Activated naive CD4-positive, alpha-beta T cell treated with anti-CD3 and anti-CD28 coated beads, Interleukin-2, amount 10 ng/mL, durations not matched to agents 7 days and 5 days (primary cell): Measurements from ENCODE around the gene APBB2.
A peak's percentile ranks its signal among the peaks of the same experiment; 100 is the strongest.

ENCODE experiments used
- CTCF ChIA-PET: fragments of 350-600 bp; sonication (Branson Sonifier 250); formaldehyde crosslinking; loops from one replicate; lab custom pipeline; 2021; ENCODE audit warnings: antibody characterized with exemption; lab: Charles Lee
- DNase-seq: peaks from one replicate; pipeline ENCODE4 v3.0.0-alpha.2; 2020
- H3K27ac Mint-ChIP-seq: one replicate; pipeline ENCODE4 v1.8.0; 2021; ENCODE audit warnings: mild to moderate bottlenecking, moderate library complexity, mixed read lengths
- H3K27me3 Mint-ChIP-seq: one replicate; pipeline ENCODE4 v1.8.0; 2021; ENCODE audit warnings: mild to moderate bottlenecking, mixed read lengths
- H3K36me3 Mint-ChIP-seq: one replicate; pipeline ENCODE4 v1.8.0; 2021; ENCODE audit warnings: mixed read lengths
- H3K4me1 Mint-ChIP-seq: one replicate; pipeline ENCODE4 v1.8.0; 2021; ENCODE audit warnings: mixed read lengths
- H3K4me3 Mint-ChIP-seq: one replicate; pipeline ENCODE4 v1.8.0; 2021; ENCODE audit warnings: mild to moderate bottlenecking, moderate library complexity, mixed read lengths
- H3K9me3 Mint-ChIP-seq: one replicate; pipeline ENCODE4 v1.8.0; 2021; ENCODE audit warnings: mixed read lengths

The APBB2 gene

GRCh38 chr4:40812386-40812785 is 402.0 kb downstream of the APBB2 start:
- DNase-seq, result no peak
- Mint-ChIP-seq H3K4me1 (no peaks in the 10 kb centered on the region), H3K36me3 (no peaks in the 10 kb centered on the region), H3K4me3 (no peak overlapping the region), H3K9me3 (no peaks in the 10 kb centered on the region), H3K27ac (no peak overlapping the region), H3K27me3 (peaks cover 9% of the 10 kb centered on the region)
- CTCF ChIA-PET, result no interaction called here

GRCh38 chr4:40811956-40812355 is 402.4 kb downstream of the APBB2 start:
- Mint-ChIP-seq H3K36me3 (no peaks in the 10 kb centered on the region), H3K9me3 (no peaks in the 10 kb centered on the region), H3K4me3 (no peak overlapping the region), H3K27me3 (peaks cover 9% of the 10 kb centered on the region), H3K27ac (no peak overlapping the region), H3K4me1 (no peaks in the 10 kb centered on the region)
- DNase-seq, result no peak
- CTCF ChIA-PET, result no interaction called here

- no peak for DNase-seq
- H3K9me3 Mint-ChIP-seq, result no peaks in the 10 kb centered on the region
- H3K4me3 Mint-ChIP-seq, result no peak overlapping the region
- no peaks in the 10 kb centered on the region for H3K36me3 Mint-ChIP-seq
- CTCF ChIA-PET, result no interaction called here
- no peaks in the 10 kb centered on the region for H3K4me1 Mint-ChIP-seq
- H3K27ac Mint-ChIP-seq, result no peak overlapping the region
- peaks cover 7% of the 10 kb centered on the region for H3K27me3 Mint-ChIP-seq
Observed at GRCh38 chr4:40808926-40809457, 405.4 kb downstream of the APBB2 start.

GRCh38 chr4:40804598-40804997 is 409.7 kb downstream of the APBB2 start:
- Mint-ChIP-seq H3K4me3 (no peak overlapping the region), H3K27me3 (peaks cover 5% of the 10 kb centered on the region), H3K36me3 (no peaks in the 10 kb centered on the region), H3K9me3 (no peaks in the 10 kb centered on the region), H3K27ac (no peak overlapping the region), H3K4me1 (no peaks in the 10 kb centered on the region)
- no peak for DNase-seq
- CTCF ChIA-PET, result no interaction called here

- Mint-ChIP-seq H3K4me3 (no peak overlapping the region), H3K36me3 (no peaks in the 10 kb centered on the region), H3K4me1 (no peaks in the 10 kb centered on the region), H3K27ac (no peak overlapping the region), H3K9me3 (no peaks in the 10 kb centered on the region), H3K27me3 (no peaks in the 10 kb centered on the region)
- no peak for DNase-seq
- CTCF ChIA-PET, result interaction anchor here (0.6 kb wide), 1 partner anchor 58 kb away, joined by 3 read pairs; no protein-coding TSS in a partner anchor
Observed at GRCh38 chr4:40800064-40800463, 414.3 kb downstream of the APBB2 start.

GRCh38 chr4:40789771-40790170 is 424.6 kb downstream of the APBB2 start:
- Mint-ChIP-seq H3K4me3 (no peak overlapping the region), H3K9me3 (no peaks in the 10 kb centered on the region), H3K4me1 (no peaks in the 10 kb centered on the region), H3K27me3 (peaks cover 9% of the 10 kb centered on the region), H3K27ac (no peak overlapping the region), H3K36me3 (no peaks in the 10 kb centered on the region)
- DNase-seq, result no peak
- CTCF ChIA-PET, result no interaction called here

- no peak overlapping the region for H3K27ac Mint-ChIP-seq
- no peak for DNase-seq
- no peak overlapping the region for H3K4me3 Mint-ChIP-seq
- H3K4me1 Mint-ChIP-seq, result no peaks in the 10 kb centered on the region
- CTCF ChIA-PET, result no interaction called here
- peaks cover 9% of the 10 kb centered on the region for H3K27me3 Mint-ChIP-seq
- no peaks in the 10 kb centered on the region for H3K36me3 Mint-ChIP-seq
- H3K9me3 Mint-ChIP-seq, result no peaks in the 10 kb centered on the region
Observed at GRCh38 chr4:40789031-40789430, 425.3 kb downstream of the APBB2 start.

GRCh38 chr4:40788331-40788730 is 426.0 kb downstream of the APBB2 start:
- Mint-ChIP-seq H3K4me1 (no peaks in the 10 kb centered on the region), H3K4me3 (no peak overlapping the region), H3K27me3 (peaks cover 9% of the 10 kb centered on the region), H3K9me3 (no peaks in the 10 kb centered on the region), H3K36me3 (no peaks in the 10 kb centered on the region), H3K27ac (no peak overlapping the region)
- no peak for DNase-seq
- CTCF ChIA-PET, result no interaction called here

GRCh38 chr4:40785727-40786126 is 428.6 kb downstream of the APBB2 start:
- H3K36me3 Mint-ChIP-seq, result no peaks in the 10 kb centered on the region
- DNase-seq, result no peak
- H3K4me3 Mint-ChIP-seq, result no peak overlapping the region
- peaks cover 20% of the 10 kb centered on the region for H3K27me3 Mint-ChIP-seq
- CTCF ChIA-PET, result no interaction called here
- H3K27ac Mint-ChIP-seq, result no peak overlapping the region
- H3K9me3 Mint-ChIP-seq, result no peaks in the 10 kb centered on the region
- no peaks in the 10 kb centered on the region for H3K4me1 Mint-ChIP-seq

GRCh38 chr4:40782876-40783275 is 431.5 kb downstream of the APBB2 start:
- Mint-ChIP-seq H3K9me3 (no peaks in the 10 kb centered on the region), H3K27me3 (peaks cover 21% of the 10 kb centered on the region), H3K27ac (no peak overlapping the region), H3K4me3 (no peak overlapping the region), H3K36me3 (no peaks in the 10 kb centered on the region), H3K4me1 (no peaks in the 10 kb centered on the region)
- no peak for DNase-seq
- CTCF ChIA-PET, result no interaction called here

GRCh38 chr4:40778090-40778489 is 436.3 kb downstream of the APBB2 start:
- Mint-ChIP-seq H3K27ac (no peak overlapping the region), H3K9me3 (no peaks in the 10 kb centered on the region), H3K27me3 (peaks cover 21% of the 10 kb centered on the region), H3K4me3 (no peak overlapping the region), H3K36me3 (no peaks in the 10 kb centered on the region), H3K4me1 (no peaks in the 10 kb centered on the region)
- no peak for DNase-seq
- CTCF ChIA-PET, result no interaction called here

- H3K4me1 Mint-ChIP-seq, result no peaks in the 10 kb centered on the region
- no peak for DNase-seq
- no peaks in the 10 kb centered on the region for H3K9me3 Mint-ChIP-seq
- CTCF ChIA-PET, result no interaction called here
- no peak overlapping the region for H3K4me3 Mint-ChIP-seq
- H3K27me3 Mint-ChIP-seq, result peaks cover 12% of the 10 kb centered on the region
- H3K36me3 Mint-ChIP-seq, result no peaks in the 10 kb centered on the region
- no peak overlapping the region for H3K27ac Mint-ChIP-seq
Observed at GRCh38 chr4:40769266-40769665, 445.1 kb downstream of the APBB2 start.

- no peak overlapping the region for H3K4me3 Mint-ChIP-seq
- peaks cover 8% of the 10 kb centered on the region for H3K27me3 Mint-ChIP-seq
- peak; percentile 35 for DNase-seq
- no peak overlapping the region for H3K27ac Mint-ChIP-seq
- CTCF ChIA-PET, result no interaction called here
- H3K9me3 Mint-ChIP-seq, result no peaks in the 10 kb centered on the region
- H3K36me3 Mint-ChIP-seq, result no peaks in the 10 kb centered on the region
- H3K4me1 Mint-ChIP-seq, result peaks cover 9% of the 10 kb centered on the region
Observed at GRCh38 chr4:40763228-40763716, 451.1 kb downstream of the APBB2 start.
